A673 (cell line): Measurements from ENCODE around the gene YES1.

ENCODE experiments used
- CTCF ChIP-seq: fragments of 300-800, 200-600 bp; sonication (generic); conservative IDR thresholded peaks from 2 replicates; pipeline ENCODE4 v1.5.1; 2017; ENCODE audit warnings: low read depth, mild to moderate bottlenecking, antibody characterized with exemption, low read length, moderate library complexity, mixed read lengths
- EZH2 ChIP-seq: fragments of 200-600 bp; sonication (generic); IDR thresholded peaks from 2 replicates; pipeline ENCODE4 v1.6.1; 2017; ENCODE audit warnings: borderline replicate concordance, low read depth, mild to moderate bottlenecking, mixed read lengths, antibody characterized with exemption, low read length; ENCODE audit not compliant: poor library complexity, severe bottlenecking

GRCh38 chr18:820591-821165 lies 8.6 kb upstream of the YES1 start:
- TF ChIP-seq CTCF (no peak), EZH2 (no peak)
